ENCODE measurements around the gene ARSB.
"Not testable (repeated sequence)": the region's sequence is repeated elsewhere in the genome, so short reads cannot be mapped to it uniquely, and the experiment has no call there.

The ARSB gene

GRCh38 chr5:78995521-78996007 lies 10.5 kb upstream of the ARSB start:
- DNase-seq (ENCODE audit: low read depth in 2 of 2) = no peak

DNA sequence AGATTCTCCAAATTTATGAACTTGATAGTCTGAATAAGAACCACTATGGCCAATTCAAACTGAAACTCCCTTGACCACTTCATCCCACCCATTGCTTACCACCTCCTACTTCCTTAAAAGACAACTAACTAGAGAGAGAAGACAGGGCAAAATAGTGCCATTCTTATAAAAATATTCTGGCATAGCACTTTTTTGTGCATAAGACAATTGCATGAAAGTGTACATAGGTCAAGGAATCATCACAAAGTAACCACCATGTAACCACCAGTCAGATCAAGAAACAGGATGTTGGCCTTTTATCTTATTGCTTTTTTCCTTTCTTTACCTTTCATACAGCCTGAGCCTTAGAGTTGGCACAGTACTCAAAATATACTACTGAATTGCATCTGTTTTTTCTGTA lies 8.1 kb upstream of the ARSB start:
- DNase-seq (ENCODE audit: low read depth in 2 of 2) = no peak

GRCh38 chr5:78992146-78992545 lies 7.0 kb upstream of the ARSB start:
- DNase-seq (ENCODE audit: low read depth in 2 of 2) = no peak

- no peak for DNase-seq (ENCODE audit: low read depth in 2 of 2)
Measured at GRCh38 chr5:78989080-78989479, 4.0 kb upstream of the ARSB start.

GRCh38 chr5:78985725-78986223 lies 664 bp upstream of the ARSB start:
- peak; percentile 38 to 47 for DNase-seq (ENCODE audit: low read depth in 2 of 2)

DNA sequence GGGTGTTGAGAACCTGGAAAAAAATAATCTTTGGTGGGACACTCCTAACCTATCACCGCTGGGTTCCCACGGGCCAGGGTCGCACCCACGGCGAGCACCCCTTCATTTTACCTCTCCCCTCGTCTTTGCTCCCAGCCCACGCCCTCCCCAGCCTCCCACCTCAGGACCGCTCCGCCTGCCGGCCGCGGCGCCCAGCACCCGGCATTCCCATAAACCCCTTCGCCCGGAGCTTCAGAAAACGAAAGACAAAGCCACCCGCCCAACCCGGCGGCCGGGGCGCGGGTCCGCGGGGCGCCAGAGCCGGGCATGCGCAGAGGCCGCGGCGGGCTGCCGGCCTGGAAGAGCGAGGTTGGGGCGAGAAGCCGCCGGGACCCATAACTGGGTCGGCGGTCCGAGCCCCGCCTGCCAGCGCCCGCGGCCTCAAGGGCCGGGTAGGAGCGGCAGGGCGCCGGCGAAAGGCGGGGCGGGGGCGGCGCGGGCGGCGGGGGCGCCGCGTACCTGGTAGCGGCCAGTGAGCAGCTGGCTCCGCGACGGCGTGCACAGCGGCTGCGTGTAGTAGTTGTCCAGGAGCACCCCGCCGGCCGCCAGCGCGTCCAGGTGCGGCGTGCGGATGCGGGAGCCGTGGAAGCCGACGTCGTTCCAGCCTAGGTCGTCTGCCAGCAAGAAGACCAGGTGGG lies 533 bp downstream of the ARSB start:
- DNase-seq (ENCODE audit: low read depth in 2 of 2) = peak; percentile 62 to 72

DNA sequence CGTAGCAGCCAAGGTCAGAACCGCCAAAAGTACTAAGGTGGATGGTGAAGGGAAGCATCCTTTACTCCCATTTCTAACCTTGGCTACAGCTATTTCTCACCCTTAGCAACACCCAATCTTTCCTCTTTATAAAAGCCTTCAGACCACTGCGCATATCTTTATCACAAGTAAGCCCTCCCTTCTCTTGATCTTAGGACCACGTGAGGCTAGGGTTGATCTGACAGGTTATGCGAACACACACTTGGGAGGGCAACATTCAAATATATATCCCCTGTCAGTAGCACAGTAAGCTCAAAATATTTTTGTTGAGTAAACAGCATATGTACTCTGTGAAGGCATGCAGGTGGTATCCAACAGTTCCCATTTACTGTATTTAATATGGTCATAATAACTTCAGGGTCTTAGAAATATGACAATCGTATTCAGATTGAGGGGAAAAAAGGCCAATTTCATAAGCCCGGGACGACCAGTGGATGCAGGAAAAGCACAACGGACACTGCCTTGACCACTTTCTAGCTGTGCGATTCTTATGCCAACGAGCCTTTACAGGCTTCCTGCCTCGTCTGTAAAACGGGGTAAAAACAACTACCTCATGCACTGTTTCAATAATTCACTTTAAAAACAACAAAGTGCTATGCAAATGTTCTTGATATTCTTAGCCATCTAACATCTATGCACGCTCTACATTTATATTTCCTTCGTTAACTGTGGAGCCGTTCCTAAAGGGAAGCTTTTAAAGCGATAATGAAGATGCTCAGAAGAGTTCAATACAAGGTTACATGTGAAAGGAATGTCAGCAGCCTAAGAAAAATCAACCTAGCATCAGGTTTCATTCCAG lies 1.3 kb downstream of the ARSB start:
- no peak for DNase-seq (ENCODE audit: low read depth in 2 of 2)

DNA sequence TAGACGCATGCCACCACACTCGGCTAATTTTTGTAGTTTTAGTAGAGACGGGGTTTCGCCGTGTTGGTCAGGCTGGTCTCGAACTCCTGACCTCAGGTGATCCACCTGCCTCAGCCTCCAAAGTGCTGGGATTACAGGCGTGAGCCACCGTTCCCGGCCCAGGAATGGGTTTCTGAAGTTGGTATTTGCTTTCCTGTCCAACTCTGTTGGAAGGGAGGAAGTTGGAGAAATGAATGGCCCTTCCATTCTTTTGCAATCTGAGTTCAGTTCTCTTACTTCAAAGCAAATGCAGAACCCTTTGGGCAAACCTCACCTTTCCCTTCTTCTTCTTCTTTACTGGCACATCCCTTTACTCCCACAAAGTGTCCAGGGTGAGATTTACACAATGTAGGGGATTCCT lies 1.9 kb downstream of the ARSB start:
- not testable (repeated sequence) for DNase-seq (ENCODE audit: low read depth in 2 of 2)

DNA sequence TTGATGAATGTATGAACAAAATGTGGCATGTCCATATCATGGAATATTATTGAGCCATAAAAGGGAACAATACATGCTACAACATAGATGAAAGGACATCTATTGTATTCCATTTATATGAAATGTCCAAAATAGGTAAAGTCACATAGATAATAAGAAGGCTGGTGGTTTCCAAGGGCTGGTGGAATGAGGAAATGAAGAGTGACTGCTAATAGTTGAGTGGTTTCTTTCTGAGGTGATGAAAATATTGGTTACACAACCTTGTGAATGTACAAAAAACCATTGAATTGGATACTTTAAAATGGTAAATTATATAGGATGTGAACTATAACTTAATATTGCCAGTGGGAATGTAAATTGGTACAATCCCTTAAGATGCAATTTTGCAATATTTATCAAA lies 5.2 kb downstream of the ARSB start:
- no peak for DNase-seq (ENCODE audit: low read depth in 2 of 2)

GRCh38 chr5:78979117-78979742 lies 5.9 kb downstream of the ARSB start:
- DNase-seq (ENCODE audit: low read depth in 2 of 2) = no peak

- DNase-seq (ENCODE audit: low read depth in 2 of 2) = no peak
Measured at GRCh38 chr5:78975035-78975434, 10.1 kb downstream of the ARSB start.

DNA sequence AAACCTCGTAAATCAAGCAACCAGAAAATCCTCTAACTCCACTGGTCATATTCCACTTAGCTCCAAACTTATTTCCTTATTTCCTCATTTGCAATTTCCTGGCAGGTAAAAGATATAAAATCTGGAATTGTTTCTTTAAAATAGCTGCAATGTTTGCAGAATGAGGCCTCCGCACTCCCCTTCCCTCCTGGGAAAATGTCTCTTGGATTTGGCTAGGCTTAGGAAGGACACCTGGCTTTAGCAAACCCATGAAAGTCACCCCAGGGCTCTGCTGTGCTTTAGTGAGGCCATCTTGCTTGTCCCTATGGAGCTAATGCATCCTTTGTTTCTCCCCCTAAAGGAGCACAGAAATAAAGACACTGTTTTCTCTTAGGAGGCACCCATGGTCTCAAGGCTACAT lies 10.5 kb downstream of the ARSB start:
- no peak for DNase-seq (ENCODE audit: low read depth in 2 of 2)

DNA sequence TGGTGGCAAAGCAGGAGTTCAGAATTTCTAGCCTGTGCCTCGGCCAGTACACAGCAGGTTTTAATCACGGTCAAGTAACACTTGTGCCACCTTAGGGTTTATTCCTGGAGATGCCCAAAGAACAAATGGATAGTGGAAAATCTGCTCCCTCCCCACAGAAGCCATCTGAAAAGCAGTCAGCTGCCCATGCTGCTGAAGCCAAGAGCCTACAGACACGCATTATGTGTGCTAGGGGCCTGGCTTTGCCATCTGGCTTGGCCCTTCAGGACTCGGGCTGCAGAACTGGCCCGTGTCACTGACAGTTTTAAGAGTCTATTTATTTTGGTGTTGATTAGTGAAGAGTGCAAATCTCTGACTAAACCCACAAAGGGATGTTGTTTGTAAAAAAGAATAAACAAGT lies 11.1 kb downstream of the ARSB start:
- DNase-seq (ENCODE audit: low read depth in 2 of 2) = no peak

- no peak for DNase-seq (ENCODE audit: low read depth in 2 of 2)
Measured at GRCh38 chr5:78972654-78973428, 12.3 kb downstream of the ARSB start.

DNA sequence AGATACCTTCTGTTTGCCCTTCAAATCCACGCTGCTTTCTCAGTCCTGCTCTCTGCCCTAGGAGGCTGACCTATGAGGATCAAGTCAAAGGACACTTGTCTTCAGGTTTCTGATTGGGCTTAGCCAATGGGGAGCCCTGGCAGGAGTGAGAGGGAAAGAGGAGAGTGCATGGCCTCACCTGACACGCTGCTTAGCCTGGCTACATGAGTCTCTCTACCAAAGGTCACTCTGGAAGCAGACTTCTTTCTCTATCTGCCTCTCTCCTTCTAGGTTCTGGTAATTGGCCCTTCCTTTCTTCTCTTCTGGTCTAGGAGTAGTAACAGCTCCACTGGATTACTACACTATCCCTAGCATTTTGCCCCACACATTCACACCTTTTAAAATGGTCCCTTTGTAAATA lies 13.1 kb downstream of the ARSB start:
- DNase-seq (ENCODE audit: low read depth in 2 of 2) = no peak

DNA sequence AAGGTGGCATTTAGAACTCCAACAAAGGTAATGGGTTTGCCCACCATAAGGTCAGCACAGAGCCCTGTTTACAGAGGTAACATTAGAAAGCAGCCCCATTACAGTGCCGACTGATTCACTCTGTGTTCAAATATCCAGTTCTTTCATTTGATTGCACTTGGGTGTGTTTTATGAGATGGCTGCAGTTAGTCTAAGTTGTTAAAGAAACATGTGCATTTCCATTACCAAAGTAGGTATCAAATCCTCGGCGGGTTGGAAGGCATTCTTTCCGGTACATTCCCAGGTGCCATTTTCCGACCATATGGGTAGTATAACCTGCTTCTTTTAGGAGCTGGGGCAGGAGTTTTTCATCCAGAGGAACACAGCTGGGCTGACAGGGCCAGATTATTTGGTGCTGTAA lies 16.3 kb downstream of the ARSB start:
- DNase-seq (ENCODE audit: low read depth in 2 of 2) = no peak

DNA sequence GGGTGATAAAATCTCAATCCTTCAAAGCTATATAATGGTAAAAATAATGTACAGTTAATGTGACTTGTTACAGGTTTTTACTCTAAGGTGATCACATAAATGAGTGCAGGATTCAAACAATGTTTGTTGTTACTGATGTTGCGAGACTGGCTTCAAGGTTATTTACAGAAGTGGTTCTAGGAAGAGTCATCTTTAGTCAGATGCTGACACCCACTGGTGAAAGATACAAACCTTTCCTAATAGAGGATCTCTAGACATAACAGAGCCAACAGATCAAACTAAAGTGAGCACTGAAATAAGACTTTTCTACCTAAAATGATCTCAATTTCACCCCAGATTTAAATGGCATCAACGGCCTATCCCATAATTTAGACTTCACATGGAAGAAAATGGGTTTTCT lies 20.2 kb downstream of the ARSB start:
- no peak for DNase-seq (ENCODE audit: low read depth in 2 of 2)

DNA sequence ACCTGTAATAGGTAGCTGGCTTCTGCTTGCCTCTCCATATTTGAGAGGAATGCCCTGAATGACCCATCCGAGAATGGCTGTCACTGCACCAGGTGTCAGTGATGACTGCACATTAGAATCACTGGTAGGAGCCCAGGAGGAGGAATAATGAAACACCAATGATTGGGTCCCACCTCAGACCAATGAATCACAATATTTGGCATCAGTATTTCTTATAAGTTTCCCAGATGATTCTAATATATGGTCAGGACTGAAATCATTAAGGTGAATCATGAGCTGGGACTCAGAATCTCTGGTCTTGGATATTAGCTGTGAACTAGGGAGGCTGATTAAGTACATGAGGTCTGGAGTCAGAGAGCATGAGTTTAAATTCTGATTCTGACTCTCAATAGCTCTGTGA lies 23.4 kb downstream of the ARSB start:
- DNase-seq (ENCODE audit: low read depth in 2 of 2) = no peak

GRCh38 chr5:78959767-78960166 lies 25.3 kb downstream of the ARSB start:
- no peak for DNase-seq (ENCODE audit: low read depth in 2 of 2)

- DNase-seq (ENCODE audit: low read depth in 2 of 2) = no peak
Measured at GRCh38 chr5:78958672-78959445, 26.3 kb downstream of the ARSB start.

- no peak for DNase-seq (ENCODE audit: low read depth in 2 of 2)
Measured at GRCh38 chr5:78956901-78957300, 28.2 kb downstream of the ARSB start.

Data from stimulated activated CD4-positive, alpha-beta T cell treated with anti-CD3 and anti-CD28 coated beads, Interleukin-4, amount 100 ng/mL, for 48 hours (primary cell).